Measurements from ENCODE around the gene PRRG2.

PRRG2 gene

DNA sequence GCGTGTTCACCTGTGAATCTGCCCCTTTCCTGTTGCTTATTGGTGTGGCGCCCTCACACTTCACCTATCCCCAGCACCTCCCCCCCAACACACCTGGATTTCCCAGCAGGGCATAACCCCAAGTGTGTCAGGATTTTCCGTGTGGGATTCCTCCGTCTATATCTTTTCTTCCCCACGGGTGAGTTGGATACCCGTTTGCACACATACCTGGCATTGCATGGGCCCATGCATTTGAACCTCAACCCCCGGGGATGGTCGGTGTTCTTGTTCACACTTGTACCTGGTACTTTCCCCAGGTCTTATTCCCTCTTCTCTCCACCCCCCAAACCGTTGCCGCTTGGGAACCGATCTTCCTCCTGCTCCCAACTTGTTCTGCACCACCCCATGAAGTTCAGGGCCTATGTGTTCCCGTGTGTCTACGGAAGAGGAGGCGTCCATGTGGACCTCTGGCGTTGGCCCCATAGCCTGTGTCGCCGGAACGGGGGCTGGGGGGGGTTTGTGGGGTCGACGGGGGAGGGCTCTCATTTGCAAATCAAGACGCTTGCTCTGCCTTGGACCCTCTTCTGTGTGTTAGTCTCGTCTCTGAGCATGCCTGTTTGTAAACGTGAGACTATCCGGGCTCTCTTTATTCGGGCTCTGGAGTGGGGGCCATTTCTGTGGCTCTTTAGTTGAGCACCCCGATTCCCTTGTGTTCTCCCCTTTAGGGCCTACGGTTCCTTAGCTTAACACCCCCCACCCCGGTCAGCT, 11.5 kb downstream of the PRRG2 start:
- TF ChIP-seq, protein P1, sequence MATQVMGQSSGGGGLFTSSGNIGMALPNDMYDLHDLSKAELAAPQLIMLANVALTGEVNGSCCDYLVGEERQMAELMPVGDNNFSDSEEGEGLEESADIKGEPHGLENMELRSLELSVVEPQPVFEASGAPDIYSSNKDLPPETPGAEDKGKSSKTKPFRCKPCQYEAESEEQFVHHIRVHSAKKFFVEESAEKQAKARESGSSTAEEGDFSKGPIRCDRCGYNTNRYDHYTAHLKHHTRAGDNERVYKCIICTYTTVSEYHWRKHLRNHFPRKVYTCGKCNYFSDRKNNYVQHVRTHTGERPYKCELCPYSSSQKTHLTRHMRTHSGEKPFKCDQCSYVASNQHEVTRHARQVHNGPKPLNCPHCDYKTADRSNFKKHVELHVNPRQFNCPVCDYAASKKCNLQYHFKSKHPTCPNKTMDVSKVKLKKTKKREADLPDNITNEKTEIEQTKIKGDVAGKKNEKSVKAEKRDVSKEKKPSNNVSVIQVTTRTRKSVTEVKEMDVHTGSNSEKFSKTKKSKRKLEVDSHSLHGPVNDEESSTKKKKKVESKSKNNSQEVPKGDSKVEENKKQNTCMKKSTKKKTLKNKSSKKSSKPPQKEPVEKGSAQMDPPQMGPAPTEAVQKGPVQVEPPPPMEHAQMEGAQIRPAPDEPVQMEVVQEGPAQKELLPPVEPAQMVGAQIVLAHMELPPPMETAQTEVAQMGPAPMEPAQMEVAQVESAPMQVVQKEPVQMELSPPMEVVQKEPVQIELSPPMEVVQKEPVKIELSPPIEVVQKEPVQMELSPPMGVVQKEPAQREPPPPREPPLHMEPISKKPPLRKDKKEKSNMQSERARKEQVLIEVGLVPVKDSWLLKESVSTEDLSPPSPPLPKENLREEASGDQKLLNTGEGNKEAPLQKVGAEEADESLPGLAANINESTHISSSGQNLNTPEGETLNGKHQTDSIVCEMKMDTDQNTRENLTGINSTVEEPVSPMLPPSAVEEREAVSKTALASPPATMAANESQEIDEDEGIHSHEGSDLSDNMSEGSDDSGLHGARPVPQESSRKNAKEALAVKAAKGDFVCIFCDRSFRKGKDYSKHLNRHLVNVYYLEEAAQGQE (IDR thresholded peaks at IDR 0.05; ENCODE audit: insufficient read depth in 1 of 2, low read depth in 2 of 2, low read length in 2 of 2), result no peak
- TF ChIP-seq FOXP2 (optimal IDR thresholded peaks at IDR 0.05; ENCODE audit: borderline replicate concordance, extremely low read depth, extremely low read length, insufficient read depth), result no peak
- TF ChIP-seq TAF1 (IDR thresholded peaks at IDR 0.05; ENCODE audit: borderline replicate concordance, insufficient read depth, low read length), result no peak
- no peak for TF ChIP-seq SIN3A (IDR thresholded peaks at IDR 0.05; ENCODE audit: borderline replicate concordance, insufficient read depth, low read length)
- no peak; the same call in 1 of the 2 replicates for TF ChIP-seq POLR2AphosphoS5 (IDR thresholded peaks at IDR 0.05; ENCODE audit: low read depth, low read length)

DNA sequence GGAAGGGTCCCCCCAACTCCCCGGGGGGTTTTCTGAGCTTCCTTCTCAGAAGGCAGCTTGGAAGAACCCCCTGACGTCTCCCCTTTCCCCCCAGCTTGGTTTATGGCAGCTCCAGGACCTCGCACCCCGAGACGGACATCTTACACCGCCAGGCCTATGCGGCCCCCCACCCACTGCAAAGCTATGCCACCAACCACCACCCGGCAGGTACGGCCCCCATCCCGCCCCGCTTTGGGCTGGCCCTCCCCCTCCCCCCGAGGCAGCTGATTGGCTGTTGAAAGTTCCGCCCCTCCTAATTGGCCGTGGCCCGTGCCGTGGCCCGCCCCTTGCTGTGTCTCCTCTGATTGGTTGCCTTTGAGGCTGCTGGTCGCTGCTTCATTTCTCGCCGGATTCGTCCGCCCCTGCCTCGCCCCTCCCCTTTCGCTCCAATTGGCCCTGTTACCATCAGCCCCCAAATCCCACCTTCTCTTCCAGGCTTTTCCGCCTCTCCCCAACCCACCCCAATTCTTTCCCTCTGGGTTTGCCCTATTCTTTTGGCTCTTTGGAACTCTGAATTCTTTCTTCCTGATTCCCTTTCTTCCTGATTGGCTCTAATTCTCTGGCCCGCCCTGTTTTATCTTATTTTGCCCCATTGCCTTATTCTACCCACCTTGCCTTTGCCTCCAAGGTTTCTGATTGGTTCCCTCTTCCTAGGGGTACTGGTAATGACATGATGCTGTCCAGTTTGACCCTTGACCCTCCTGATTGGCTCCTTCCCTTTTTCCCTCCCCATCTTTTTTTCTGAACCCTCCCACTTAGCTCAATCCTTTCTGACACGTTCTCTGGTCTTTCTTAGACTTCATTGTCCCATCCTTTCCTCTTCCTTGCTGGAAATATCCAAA, 12.4 kb downstream of the PRRG2 start:
- TF ChIP-seq POLR2AphosphoS5 (IDR thresholded peaks at IDR 0.05; ENCODE audit: low read depth, low read length) (no peak), TAF1 (IDR thresholded peaks at IDR 0.05; ENCODE audit: borderline replicate concordance, insufficient read depth, low read length) (no peak)

DNA sequence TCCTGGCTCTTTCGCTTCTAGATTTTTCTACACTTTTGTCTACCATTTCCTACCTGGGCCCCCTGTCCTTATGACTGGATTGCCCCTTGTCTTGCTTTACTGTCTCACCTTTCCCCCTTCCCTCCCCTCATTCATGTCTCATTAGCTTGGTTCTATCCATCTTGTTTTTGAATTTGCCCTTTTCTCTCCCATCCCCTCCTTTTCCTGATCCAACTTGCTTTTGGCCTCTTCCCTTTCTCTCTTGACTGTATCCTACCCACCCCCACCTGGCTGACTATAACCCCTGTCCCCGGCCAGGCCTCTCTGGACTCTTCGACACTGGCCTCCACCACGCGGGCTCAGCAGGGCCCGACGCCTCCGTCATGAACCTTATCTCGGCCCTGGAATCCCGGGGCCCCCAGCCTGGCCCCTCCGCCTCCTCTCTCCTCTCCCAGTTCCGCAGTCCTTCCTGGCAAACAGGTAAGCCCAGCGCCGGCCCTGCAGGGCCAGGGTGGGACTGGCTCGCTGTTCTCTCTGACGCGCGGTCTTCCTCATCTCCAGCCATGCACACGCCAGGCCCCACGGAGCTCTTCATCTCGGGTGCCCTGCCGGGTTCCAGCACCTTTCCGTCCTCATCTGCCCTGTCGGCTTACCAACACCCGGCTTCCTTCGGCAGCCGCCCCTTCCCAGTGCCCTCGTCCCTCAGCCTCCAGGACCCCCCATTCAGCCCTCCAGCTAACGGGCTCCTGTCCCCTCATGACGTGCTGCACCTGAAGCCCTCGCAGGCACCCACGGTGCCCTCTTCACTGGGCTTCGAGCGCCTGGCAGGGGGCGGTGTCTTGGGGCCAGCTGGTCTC, 13.3 kb downstream of the PRRG2 start:
- TF ChIP-seq SIN3A (IDR thresholded peaks at IDR 0.05; ENCODE audit: borderline replicate concordance, insufficient read depth, low read length), result no peak
- TF ChIP-seq, protein P1 (IDR thresholded peaks at IDR 0.05; ENCODE audit: insufficient read depth in 1 of 2, low read depth in 2 of 2, low read length in 2 of 2), result no peak
- no peak for TF ChIP-seq FOXP2 (optimal IDR thresholded peaks at IDR 0.05; ENCODE audit: borderline replicate concordance, extremely low read depth, extremely low read length, insufficient read depth)
- TF ChIP-seq POLR2AphosphoS5 (IDR thresholded peaks at IDR 0.05; ENCODE audit: low read depth, low read length), result no peak
- TF ChIP-seq TAF1 (IDR thresholded peaks at IDR 0.05; ENCODE audit: borderline replicate concordance, insufficient read depth, low read length), result no peak

DNA sequence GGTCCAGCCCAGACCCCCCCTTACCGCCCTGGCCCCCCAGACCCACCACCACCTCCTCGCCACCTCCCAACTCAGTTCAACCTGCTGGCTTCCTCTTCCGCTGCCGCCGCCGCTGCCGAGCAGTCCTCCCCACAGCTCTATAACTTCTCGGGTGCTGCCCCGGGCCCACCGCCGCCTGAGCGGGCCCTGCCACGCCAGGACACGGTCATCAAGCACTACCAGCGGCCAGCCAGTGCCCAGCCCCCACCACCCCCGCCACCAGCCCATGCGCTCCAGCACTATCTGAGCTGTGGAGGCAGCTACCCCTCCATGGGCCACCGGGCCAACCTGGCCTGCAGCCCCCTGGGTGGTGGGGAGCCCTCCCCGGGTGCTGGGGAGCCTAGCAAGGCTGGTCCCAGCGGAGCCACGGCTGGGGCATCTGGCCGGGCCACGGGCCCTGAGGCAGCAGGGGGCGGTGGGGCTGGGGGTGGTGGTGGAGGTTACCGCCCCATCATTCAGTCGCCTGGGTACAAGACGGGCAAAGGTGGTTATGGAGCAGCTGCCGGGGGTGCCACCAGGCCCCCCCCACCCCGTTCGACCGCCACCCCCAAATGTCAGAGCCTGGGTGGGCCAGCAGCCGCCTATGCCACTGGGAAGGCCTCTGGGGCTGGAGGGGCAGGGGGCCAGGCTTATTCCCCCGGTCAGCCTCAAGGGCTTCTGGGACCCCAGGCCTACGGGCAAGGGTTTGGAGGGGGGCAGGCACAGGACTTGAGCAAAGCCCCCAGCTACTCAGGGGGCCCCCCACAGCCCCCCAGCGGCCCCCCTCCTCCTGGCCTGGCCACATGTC, 14.1 kb downstream of the PRRG2 start:
- TF ChIP-seq FOXP2 (optimal IDR thresholded peaks at IDR 0.05; ENCODE audit: borderline replicate concordance, extremely low read depth, extremely low read length, insufficient read depth), result no peak
- TF ChIP-seq TAF1 (IDR thresholded peaks at IDR 0.05; ENCODE audit: borderline replicate concordance, insufficient read depth, low read length), result no peak
- TF ChIP-seq, protein P1 (IDR thresholded peaks at IDR 0.05; ENCODE audit: insufficient read depth in 1 of 2, low read depth in 2 of 2, low read length in 2 of 2), result no peak
- no peak for TF ChIP-seq SIN3A (IDR thresholded peaks at IDR 0.05; ENCODE audit: borderline replicate concordance, insufficient read depth, low read length)
- no peak for TF ChIP-seq POLR2AphosphoS5 (IDR thresholded peaks at IDR 0.05; ENCODE audit: low read depth, low read length)

All from PFSK-1 (cell line).